GM06990 (cell line): ENCODE data around the gene LRP1B.

Experiments used
- DNase-seq: peaks from one replicate; pipeline ENCODE4 v3.0.0-alpha.2; 2011; ENCODE audit not compliant: insufficient read length; ENCODE audit errors: extremely low read depth
- H3K27me3 ChIP-seq: replicated peaks from 2 replicates; pipeline ENCODE4 v1.6.0; 2011; ENCODE audit warnings: low read length; ENCODE audit not compliant: control insufficient read depth, insufficient read depth
- H3K36me3 ChIP-seq: 2 replicates; pipeline ENCODE4 v1.5.1; 2011; ENCODE audit warnings: low read length; ENCODE audit not compliant: control insufficient read depth, insufficient read depth
- H3K4me3 ChIP-seq: replicated peaks from 2 replicates; pipeline ENCODE4 v1.5.1; 2011; ENCODE audit warnings: low read depth, mild to moderate bottlenecking, control low read depth, low read length
- TF ChIP-seq, protein P1 (sequence below): IDR thresholded peaks from 2 replicates; pipeline ENCODE4 v1.5.1; 2011; ENCODE audit warnings: low read length, control low read depth, mild to moderate bottlenecking, inconsistent platforms; ENCODE audit not compliant: insufficient read depth, poor library complexity, severe bottlenecking

The LRP1B gene

DNA sequence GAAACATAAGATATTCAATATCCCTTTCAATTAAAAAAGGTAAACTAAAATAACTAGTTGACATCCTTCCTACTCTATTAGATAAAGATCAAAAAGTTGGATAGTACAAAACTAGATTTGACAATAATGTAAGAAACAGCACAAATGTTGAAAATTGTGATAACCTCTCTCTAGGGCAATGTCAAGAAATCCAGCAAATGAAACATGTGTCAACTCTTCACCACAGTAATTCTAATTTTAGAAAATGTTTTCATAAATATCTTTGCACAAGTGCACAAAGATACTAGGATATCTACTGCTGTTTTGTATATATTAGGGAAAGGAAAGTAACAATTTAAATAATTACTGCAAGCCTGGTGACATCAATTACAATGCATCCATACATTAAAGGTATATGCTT lies 1220.1 kb downstream of the LRP1B start:
- TF ChIP-seq, protein P1, sequence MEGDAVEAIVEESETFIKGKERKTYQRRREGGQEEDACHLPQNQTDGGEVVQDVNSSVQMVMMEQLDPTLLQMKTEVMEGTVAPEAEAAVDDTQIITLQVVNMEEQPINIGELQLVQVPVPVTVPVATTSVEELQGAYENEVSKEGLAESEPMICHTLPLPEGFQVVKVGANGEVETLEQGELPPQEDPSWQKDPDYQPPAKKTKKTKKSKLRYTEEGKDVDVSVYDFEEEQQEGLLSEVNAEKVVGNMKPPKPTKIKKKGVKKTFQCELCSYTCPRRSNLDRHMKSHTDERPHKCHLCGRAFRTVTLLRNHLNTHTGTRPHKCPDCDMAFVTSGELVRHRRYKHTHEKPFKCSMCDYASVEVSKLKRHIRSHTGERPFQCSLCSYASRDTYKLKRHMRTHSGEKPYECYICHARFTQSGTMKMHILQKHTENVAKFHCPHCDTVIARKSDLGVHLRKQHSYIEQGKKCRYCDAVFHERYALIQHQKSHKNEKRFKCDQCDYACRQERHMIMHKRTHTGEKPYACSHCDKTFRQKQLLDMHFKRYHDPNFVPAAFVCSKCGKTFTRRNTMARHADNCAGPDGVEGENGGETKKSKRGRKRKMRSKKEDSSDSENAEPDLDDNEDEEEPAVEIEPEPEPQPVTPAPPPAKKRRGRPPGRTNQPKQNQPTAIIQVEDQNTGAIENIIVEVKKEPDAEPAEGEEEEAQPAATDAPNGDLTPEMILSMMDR: no peak
- no peak for DNase-seq
- H3K4me3 ChIP-seq: no peak overlapping the region
- no peaks in the 10 kb centered on the region for H3K27me3 ChIP-seq
- no peaks in the 10 kb centered on the region for H3K36me3 ChIP-seq

DNA sequence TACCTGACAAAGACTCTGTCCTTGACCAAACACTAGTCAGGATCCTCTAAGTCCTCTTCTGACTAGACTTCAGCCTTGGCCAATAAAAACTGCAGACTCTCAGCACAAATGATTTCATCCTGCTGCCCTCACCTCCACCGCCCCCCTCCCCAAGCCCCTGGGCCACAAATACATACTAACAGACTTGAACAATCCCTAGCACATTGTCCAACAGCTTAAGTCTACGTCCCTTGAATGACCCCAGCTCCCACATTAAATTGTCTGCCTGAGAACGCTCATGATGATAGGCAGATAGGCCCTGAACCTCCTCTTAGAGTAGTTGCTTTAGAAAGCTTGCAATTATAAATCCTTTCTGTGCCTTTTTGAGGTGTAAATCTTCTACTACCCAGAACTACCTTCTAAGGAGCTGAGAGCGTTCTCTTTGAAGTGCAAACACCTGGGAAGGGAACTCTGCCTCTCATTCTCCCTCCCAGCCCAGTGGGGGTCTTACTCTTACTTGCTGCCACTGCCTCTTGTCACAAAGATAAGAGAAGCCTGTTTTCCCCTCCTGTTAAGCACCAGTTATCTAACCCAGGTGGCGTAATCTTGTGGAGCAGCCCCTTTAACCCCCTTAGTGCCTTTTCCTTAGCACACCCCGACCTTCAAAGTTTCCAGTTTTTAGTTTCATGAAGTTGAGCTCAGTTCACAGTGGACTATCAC lies 1225.6 kb downstream of the LRP1B start:
- no peaks in the 10 kb centered on the region for H3K36me3 ChIP-seq
- no peak overlapping the region for H3K4me3 ChIP-seq
- TF ChIP-seq, protein P1: no peak
- DNase-seq: no peak
- H3K27me3 ChIP-seq: no peaks in the 10 kb centered on the region

DNA sequence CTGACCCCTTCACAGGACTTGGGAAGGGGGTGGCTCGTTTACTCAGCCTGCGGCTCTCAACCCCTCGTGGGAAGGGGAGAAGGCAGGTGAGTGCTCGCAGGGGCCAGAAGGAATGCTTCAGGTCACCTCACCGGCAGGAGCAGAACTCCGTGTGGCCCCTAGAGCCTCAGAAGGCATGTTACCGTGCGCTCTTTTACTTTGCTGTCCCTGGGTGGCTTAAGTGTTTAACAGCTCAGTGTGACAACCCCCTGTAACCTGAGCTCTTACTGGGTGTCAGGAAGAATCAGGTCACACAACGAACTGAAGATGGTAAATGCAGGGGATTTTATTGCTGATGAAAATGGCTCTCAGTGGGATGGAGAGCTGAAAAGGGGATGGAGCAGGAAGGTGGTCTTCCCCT lies 1235.4 kb downstream of the LRP1B start:
- Histone ChIP-seq H3K27me3 (no peaks in the 10 kb centered on the region), H3K36me3 (no peaks in the 10 kb centered on the region), H3K4me3 (no peak overlapping the region)
- DNase-seq: no peak
- TF ChIP-seq, protein P1: no peak

DNA sequence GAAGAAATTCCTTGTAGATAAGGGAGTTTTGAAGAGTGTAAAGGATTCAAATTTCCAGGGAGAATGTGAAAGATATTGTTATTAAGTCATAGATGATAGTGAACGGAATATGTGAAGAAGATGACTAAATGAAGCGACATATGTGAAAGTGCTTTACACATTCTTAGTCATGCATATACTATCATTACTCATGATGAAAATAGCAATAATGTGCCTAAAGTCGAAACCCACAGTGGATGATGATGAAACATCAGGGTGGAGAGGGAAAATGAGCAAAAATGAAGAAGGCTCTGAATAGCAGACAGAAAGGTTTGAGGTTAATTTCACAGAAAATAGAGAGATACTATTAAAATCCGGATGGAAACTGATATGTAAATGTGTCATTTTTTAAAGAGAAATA lies 1237.1 kb downstream of the LRP1B start:
- no peak for DNase-seq
- Histone ChIP-seq H3K4me3 (no peak overlapping the region), H3K36me3 (no peaks in the 10 kb centered on the region), H3K27me3 (no peaks in the 10 kb centered on the region)
- TF ChIP-seq, protein P1: no peak

DNA sequence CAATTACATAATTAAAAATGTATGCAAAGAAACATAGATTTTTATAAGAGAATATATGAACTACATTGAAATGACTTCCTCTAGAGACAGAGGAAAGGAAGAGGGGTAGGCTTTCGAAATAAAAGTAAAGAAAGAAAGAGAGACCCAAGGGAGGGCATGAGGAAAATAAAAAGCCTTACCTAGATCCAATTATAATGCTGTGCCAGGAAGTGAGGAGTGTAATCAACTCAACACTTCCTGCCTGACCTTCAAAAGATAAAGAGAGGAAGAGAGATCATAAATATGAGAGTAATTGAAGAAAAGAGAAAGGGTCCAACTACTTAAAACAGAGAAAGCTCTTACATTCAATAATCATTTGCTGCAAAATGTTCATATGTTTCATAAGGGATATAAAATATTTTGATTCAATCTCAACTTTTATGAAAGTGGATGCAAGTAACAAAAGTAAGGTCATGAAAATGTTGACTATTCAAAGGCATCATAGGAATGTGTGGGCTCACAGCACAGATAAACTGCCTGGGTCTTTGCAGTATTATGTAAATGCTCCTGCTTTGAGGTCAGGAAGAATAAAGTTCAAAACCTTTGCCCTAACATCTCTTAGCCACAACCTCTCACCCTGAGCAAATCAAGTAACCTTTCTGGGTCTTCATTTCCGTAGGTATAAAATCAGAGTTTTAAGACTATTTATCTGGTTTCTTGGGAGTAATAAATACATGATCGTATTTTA lies 1237.7 kb downstream of the LRP1B start:
- TF ChIP-seq, protein P1: no peak
- Histone ChIP-seq H3K4me3 (no peak overlapping the region), H3K36me3 (no peaks in the 10 kb centered on the region), H3K27me3 (no peaks in the 10 kb centered on the region)
- DNase-seq: no peak
